Suprapubic skin (tissue), 4 donors: ENCODE measurements around the gene P3H1. TPM values are rescaled to one million over a fixed set of nuclear protein-coding genes. Genes with fewer than 3 reads are reported as not detected.

ENCODE experiments used
- DNase-seq, 2 donors: peaks; one replicate each; pipeline ENCODE4 v3.0.0-alpha.2; 2019; ENCODE audit warnings: low spot score in 2 of 2
- H3K27ac ChIP-seq: fragments of 200-600 bp; sonication (generic); one replicate; pipeline ENCODE4 v1.5.1; 2019
- H3K27me3 ChIP-seq: fragments of 200-600 bp; sonication (generic); one replicate; pipeline ENCODE4 v1.5.1; 2019
- H3K36me3 ChIP-seq: fragments of 200-600 bp; sonication (generic); one replicate; pipeline ENCODE4 v1.5.1; 2019
- H3K4me1 ChIP-seq: fragments of 200-600 bp; sonication (generic); one replicate; pipeline ENCODE4 v1.5.1; 2019
- H3K4me3 ChIP-seq: fragments of 200-600 bp; sonication (generic); one replicate; pipeline ENCODE4 v1.5.1; 2019; ENCODE audit warnings: mild to moderate bottlenecking
- H3K9me3 ChIP-seq: fragments of 200-600 bp; sonication (generic); one replicate; pipeline ENCODE4 v1.5.1; 2019
- EP300 ChIP-seq: sonication (generic); formaldehyde crosslinking; IDR thresholded peaks from one replicate; pipeline ENCODE4 v1.6.1; 2017; ENCODE audit warnings: antibody characterized with exemption
- POLR2A ChIP-seq, 2 donors: fragments of 450-650 bp; IDR thresholded peaks; one replicate each; pipeline ENCODE4 v1.6.1; 2017; ENCODE audit warnings: antibody characterized with exemption in 2 of 2, mild to moderate bottlenecking in 2 of 2, moderate library complexity in 2 of 2
- POLR2AphosphoS5 ChIP-seq, 3 donors: sonication (generic); formaldehyde crosslinking; IDR thresholded peaks; one replicate each; pipeline ENCODE4 v1.6.1; 2017; ENCODE audit warnings: antibody characterized with exemption in 3 of 3
- WGBS: methylation state at CpG from one replicate; pipeline ENCODE4 v1.1.5; 2018; 5-methylcytosine and 5-hydroxymethylcytosine counted together
- total RNA-seq, 4 donors: library from RNA; depleted of rRNA; stranded (reverse); fragments of >200 nt; gene quantifications; one replicate each; pipeline ENCODE4 v1.1.0, GENCODE V29; 2016
- TF ChIP-seq, protein P1 (sequence below), 2 donors: fragments of 200-600 bp in 1 of 2; fragments of 450-650 bp in 1 of 2; sonication (generic) in 1 of 2; IDR thresholded peaks; one replicate each; pipeline ENCODE4 v1.5.1; 2016 to 2019; ENCODE audit warnings: antibody characterized with exemption in 2 of 2, mild to moderate bottlenecking in 1 of 2, moderate library complexity in 1 of 2

The P3H1 gene
- total RNA-seq, 4 donors from 2014 or later: 12.5 to 19.8 (median 16.1) TPM

DNA sequence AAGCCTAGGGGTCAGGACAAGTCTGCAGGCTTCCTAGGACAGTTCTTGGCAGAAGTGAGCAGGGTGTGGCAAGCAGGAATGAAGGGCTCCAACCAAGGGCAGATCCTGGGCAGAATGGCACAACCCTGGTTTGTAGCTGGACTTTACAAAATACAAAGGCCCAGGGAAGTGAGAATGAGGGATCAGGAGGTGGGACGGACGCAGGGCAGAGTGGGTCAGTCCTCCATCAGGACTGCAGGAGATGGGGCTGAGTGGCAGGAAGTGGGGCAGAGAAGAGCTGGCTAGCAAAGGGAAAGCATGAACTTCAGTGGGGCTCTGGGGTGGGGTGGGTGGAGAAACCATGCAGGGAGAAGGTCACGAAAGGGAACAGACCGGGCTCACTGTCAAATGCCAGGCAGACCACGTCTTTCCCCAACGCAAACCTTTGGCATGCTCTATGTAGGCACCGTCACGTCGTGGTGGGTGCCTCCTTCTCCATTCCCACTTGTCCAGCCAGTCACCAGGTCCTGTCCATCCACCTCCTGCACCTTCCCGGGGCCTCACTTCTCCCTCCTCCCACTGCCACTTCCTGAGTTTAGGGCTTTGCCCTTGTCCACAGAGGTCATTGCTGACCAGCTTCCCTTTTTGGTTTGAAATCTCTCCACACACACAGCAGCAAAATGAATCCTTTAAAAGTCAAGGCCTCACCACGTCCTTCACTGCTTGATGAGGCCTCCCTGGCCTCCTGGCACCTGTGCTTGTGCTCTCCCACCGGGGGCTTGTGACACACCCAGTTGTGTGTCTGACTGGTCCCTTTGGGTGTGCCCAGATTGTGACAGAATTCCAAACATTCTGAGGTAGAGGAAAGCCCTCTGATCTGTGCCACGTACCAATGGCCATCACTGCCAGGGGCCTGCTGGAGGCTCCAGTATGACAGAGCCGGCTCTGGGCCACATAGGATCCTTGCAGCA, 18.1 kb downstream of the P3H1 start:
- peak; percentile 30 to 58 for DNase-seq
- H3K4me1 ChIP-seq: peaks cover 6% of the 10 kb centered on the region
- TF ChIP-seq, protein P1, sequence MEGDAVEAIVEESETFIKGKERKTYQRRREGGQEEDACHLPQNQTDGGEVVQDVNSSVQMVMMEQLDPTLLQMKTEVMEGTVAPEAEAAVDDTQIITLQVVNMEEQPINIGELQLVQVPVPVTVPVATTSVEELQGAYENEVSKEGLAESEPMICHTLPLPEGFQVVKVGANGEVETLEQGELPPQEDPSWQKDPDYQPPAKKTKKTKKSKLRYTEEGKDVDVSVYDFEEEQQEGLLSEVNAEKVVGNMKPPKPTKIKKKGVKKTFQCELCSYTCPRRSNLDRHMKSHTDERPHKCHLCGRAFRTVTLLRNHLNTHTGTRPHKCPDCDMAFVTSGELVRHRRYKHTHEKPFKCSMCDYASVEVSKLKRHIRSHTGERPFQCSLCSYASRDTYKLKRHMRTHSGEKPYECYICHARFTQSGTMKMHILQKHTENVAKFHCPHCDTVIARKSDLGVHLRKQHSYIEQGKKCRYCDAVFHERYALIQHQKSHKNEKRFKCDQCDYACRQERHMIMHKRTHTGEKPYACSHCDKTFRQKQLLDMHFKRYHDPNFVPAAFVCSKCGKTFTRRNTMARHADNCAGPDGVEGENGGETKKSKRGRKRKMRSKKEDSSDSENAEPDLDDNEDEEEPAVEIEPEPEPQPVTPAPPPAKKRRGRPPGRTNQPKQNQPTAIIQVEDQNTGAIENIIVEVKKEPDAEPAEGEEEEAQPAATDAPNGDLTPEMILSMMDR (IDR thresholded peaks at IDR 0.05): no peak
- TF ChIP-seq EP300: no peak
- no peak overlapping the region for H3K27ac ChIP-seq
- WGBS: 82% methylated on average over 14 of the region's 14 CpGs
- no peak overlapping the region for H3K4me3 ChIP-seq
- H3K27me3 ChIP-seq: no peaks in the 10 kb centered on the region
- no peaks in the 10 kb centered on the region for H3K9me3 ChIP-seq
- peaks cover 70% of the 10 kb centered on the region for H3K36me3 ChIP-seq

DNA sequence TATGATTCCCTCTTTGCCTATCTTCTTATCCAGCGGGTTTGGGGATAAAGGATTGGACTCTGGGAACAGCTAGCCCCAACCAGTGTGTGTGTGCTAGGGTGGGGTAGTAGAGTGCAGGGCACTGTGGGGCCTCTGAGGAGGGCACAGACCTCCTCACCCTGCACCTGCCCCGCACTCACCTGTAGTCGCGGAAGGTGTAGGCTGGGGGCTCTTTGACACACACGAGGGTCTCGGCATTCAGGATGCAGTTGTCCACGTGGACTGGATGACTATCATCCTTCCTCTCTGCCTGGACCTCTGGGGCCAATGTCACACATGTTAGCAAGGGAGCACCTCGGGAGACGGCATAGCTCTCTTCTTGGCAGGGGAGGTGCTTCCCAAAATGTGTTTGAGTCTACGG, 18.8 kb downstream of the P3H1 start:
- H3K36me3 ChIP-seq: peaks cover 63% of the 10 kb centered on the region
- DNase-seq: peak; percentile 25 to 38

DNA sequence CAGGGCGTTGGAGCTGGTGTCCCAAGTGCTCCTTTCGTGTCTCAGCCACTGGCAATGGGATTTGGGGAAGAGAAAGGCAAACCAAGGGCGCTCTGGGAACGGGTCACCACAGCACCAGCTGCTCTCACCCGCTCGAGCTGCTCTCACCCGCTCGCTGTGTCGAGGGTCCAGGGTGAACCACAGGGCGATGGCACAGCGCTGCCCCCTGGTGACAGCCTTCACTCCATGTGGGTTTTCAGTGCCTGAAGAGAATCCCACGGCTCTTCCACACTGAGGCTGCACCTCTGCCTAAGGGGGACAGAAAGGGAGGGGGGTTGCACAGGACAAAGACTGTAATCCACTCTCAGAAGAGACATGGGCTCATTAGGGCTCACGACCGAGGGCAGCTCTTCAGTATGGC, 19.7 kb downstream of the P3H1 start:
- TF ChIP-seq, protein P1 (IDR thresholded peaks at IDR 0.05): peak in 1 of 2 donors; percentile 48
- TF ChIP-seq POLR2A (IDR thresholded peaks at IDR 0.05): no peak
- TF ChIP-seq EP300: no peak
- TF ChIP-seq POLR2AphosphoS5 (IDR thresholded peaks at IDR 0.05): no peak
- Histone ChIP-seq H3K4me3 (no peak overlapping the region), H3K27ac (no peak overlapping the region), H3K4me1 (peaks cover 20% of the 10 kb centered on the region), H3K27me3 (no peaks in the 10 kb centered on the region), H3K36me3 (peaks cover 56% of the 10 kb centered on the region), H3K9me3 (no peaks in the 10 kb centered on the region)
- WGBS: 40% methylated on average over 4 of the region's 14 CpGs
- peak; percentile 62 to 79 for DNase-seq

More for the DNA sequence above, 18.8 kb downstream of the P3H1 start:
- TF ChIP-seq, protein P1 (IDR thresholded peaks at IDR 0.05): no peak
- no peak for TF ChIP-seq EP300
- TF ChIP-seq POLR2A (IDR thresholded peaks at IDR 0.05): no peak
- TF ChIP-seq POLR2AphosphoS5 (IDR thresholded peaks at IDR 0.05): no peak
- WGBS: 86% methylated on average over 10 of the region's 10 CpGs
- Histone ChIP-seq H3K4me1 (peaks cover 11% of the 10 kb centered on the region), H3K27ac (no peak overlapping the region), H3K4me3 (no peak overlapping the region), H3K9me3 (no peaks in the 10 kb centered on the region), H3K27me3 (no peaks in the 10 kb centered on the region)

- peaks cover 50% of the 10 kb centered on the region for H3K36me3 ChIP-seq
- peak; percentile 51 to 71 for DNase-seq
- 86% methylated on average over 10 of the region's 12 CpGs for WGBS
Measured at GRCh38 chr1:42746436-42747105, 20.3 kb downstream of the P3H1 start.

More at GRCh38 chr1:42746436-42747105, 20.3 kb downstream of the P3H1 start:
- peaks cover 22% of the 10 kb centered on the region for H3K4me1 ChIP-seq
- no peaks in the 10 kb centered on the region for H3K27me3 ChIP-seq
- no peaks in the 10 kb centered on the region for H3K9me3 ChIP-seq
- no peak overlapping the region for H3K27ac ChIP-seq
- no peak overlapping the region for H3K4me3 ChIP-seq
- no peak for TF ChIP-seq POLR2A (IDR thresholded peaks at IDR 0.05)
- TF ChIP-seq POLR2AphosphoS5 (IDR thresholded peaks at IDR 0.05): no peak
- TF ChIP-seq, protein P1 (IDR thresholded peaks at IDR 0.05): no peak
- no peak for TF ChIP-seq EP300
